ENCODE data around the gene IL1RAPL2.

GRCh38 chrX:105297041-105297440 is 731.0 kb downstream of the IL1RAPL2 start:
- TF ChIP-seq CTCF (IDR thresholded peaks at IDR 0.05; ENCODE audit: low read depth, low read length, poor library complexity, severe bottlenecking) (no peak), EZH2phosphoT487 (IDR thresholded peaks at IDR 0.05; ENCODE audit: borderline replicate concordance, low read length) (no peak)

Measured in DOHH2 (cell line).